HepG2 (cell line): ENCODE results near the gene PLXNA4. TPM values are rescaled to one million over a fixed set of nuclear protein-coding genes. Genes with fewer than 3 reads are reported as not detected.

Source experiments
- CREM ChIP-seq, 2 experiments: sonication (generic) in 1 of 2; formaldehyde crosslinking in 1 of 2; IDR thresholded peaks; 2 replicates each; pipeline versions ENCODE4 v1.4.0 to v1.6.1; 2016 to 2020; ENCODE audit warnings: antibody characterized with exemption in 1 of 2, mild to moderate bottlenecking in 1 of 2, missing genetic modification reagents in 1 of 2
- DR1 ChIP-seq: sonication (generic); formaldehyde crosslinking; IDR thresholded peaks from 2 replicates; pipeline ENCODE4 v1.8.0; 2021; ENCODE audit warnings: mild to moderate bottlenecking, missing genetic modification reagents, inconsistent platforms
- EHMT2 ChIP-seq: fragments of 200-600 bp; sonication (generic); IDR thresholded peaks from 2 replicates; pipeline ENCODE4 v1.7.0; 2017; ENCODE audit warnings: antibody characterized with exemption, low read depth, low read length, borderline replicate concordance
- ELF1 ChIP-seq: sonication (generic); formaldehyde crosslinking; IDR thresholded peaks from 2 replicates; pipeline ENCODE4 v1.4.0; 2020; ENCODE audit warnings: missing genetic modification reagents
- HDAC2 ChIP-seq: sonication (generic); formaldehyde crosslinking; IDR thresholded peaks from 2 replicates; pipeline ENCODE4 v1.4.0; 2020; ENCODE audit warnings: missing genetic modification reagents
- HMG20B ChIP-seq: conservative IDR thresholded peaks from 2 replicates; pipeline ENCODE4 v1.6.1; 2016; ENCODE audit warnings: missing genetic modification reagents, missing compliant biosample characterization
- KDM1A ChIP-seq: IDR thresholded peaks from 2 replicates; pipeline ENCODE4 v1.6.1; 2016; ENCODE audit warnings: missing compliant biosample characterization
- KLF6 ChIP-seq: IDR thresholded peaks from 2 replicates; pipeline ENCODE4 v1.8.0; 2016; ENCODE audit warnings: missing biosample characterization, missing genetic modification reagents
- RCOR2 ChIP-seq: IDR thresholded peaks from 2 replicates; pipeline ENCODE4 v1.6.1; 2016; ENCODE audit warnings: missing biosample characterization, missing genetic modification reagents
- RXRB ChIP-seq: IDR thresholded peaks from 2 replicates; pipeline ENCODE4 v1.6.1; 2016; ENCODE audit warnings: borderline replicate concordance, missing genetic modification reagents, missing compliant biosample characterization
- SAFB2 ChIP-seq: sonication (generic); formaldehyde crosslinking; IDR thresholded peaks from 2 replicates; pipeline ENCODE4 v1.5.1; 2020; ENCODE audit warnings: missing genetic modification reagents, low read depth, mild to moderate bottlenecking, borderline replicate concordance
- SNAI1 ChIP-seq: sonication (generic); formaldehyde crosslinking; IDR thresholded peaks from 2 replicates; pipeline ENCODE4 v1.5.0; 2020; ENCODE audit warnings: mild to moderate bottlenecking, missing genetic modification reagents, borderline replicate concordance
- SOX13 ChIP-seq, 3 experiments: fragments of 450-650 bp in 1 of 3; sonication (generic) in 1 of 3; formaldehyde crosslinking in 1 of 3; IDR thresholded peaks in 2 of 3; conservative IDR thresholded peaks in 1 of 3; 2 replicates each; pipeline versions ENCODE4 v1.5.0 to v1.6.1; 2016 to 2020; ENCODE audit warnings: antibody characterized with exemption in 1 of 3, mild to moderate bottlenecking in 1 of 3, missing compliant biosample characterization in 1 of 3, missing genetic modification reagents in 1 of 3, moderate library complexity in 1 of 3
- TCF7L2 ChIP-seq: IDR thresholded peaks from 2 replicates; pipeline ENCODE4 v1.6.1; 2011; ENCODE audit warnings: mild to moderate bottlenecking, low read depth, low read length, moderate library complexity
- ZNF333 ChIP-seq: sonication (generic); formaldehyde crosslinking; IDR thresholded peaks from 2 replicates; pipeline ENCODE4 v1.4.0; 2020; ENCODE audit warnings: mild to moderate bottlenecking, missing genetic modification reagents, borderline replicate concordance
- ZSCAN12 ChIP-seq: sonication (generic); formaldehyde crosslinking; IDR thresholded peaks from 2 replicates; pipeline ENCODE4 v1.9.0; 2021; ENCODE audit warnings: mild to moderate bottlenecking, missing genetic modification reagents
- polyA plus RNA-seq, 8 experiments: library from polyadenylated mRNA; depleted of rRNA in 3 of 8; stranded (reverse) in 7 of 8; unstranded in 1 of 8; fragments of >200 nt; fragmentation: Illumina TruSeq in 4 of 8; extraction: Trizol in 4 of 8; gene quantifications; 2 replicates each; pipeline versions ENCODE4 v1.2.1 to v1.2.3, GENCODE V29; 2011 to 2016; ENCODE audit warnings: low read depth in 4 of 8, missing spikeins in 1 of 8, mixed read lengths in 1 of 8; ENCODE audit not compliant: insufficient read depth in 1 of 8
- total RNA-seq, 5 experiments: library from RNA; depleted of rRNA; stranded (reverse); fragments of >200 nt; fragmentation: Illumina TruSeq; extraction: Trizol; gene quantifications; 2 replicates each; pipeline ENCODE4 v1.2.3, GENCODE V29; 2016; ENCODE audit warnings: low read depth in 1 of 5
- TF ChIP-seq, protein P1 (sequence below), 2 experiments: sonication (generic) in 1 of 2; formaldehyde crosslinking in 1 of 2; IDR thresholded peaks; 2 replicates each; pipeline versions ENCODE4 v1.4.0 to v1.6.1; 2016 to 2020; ENCODE audit warnings: borderline replicate concordance in 1 of 2, low read depth in 1 of 2, mild to moderate bottlenecking in 1 of 2, missing genetic modification reagents in 1 of 2
- TF ChIP-seq, protein P2 (sequence below): sonication (generic); formaldehyde crosslinking; IDR thresholded peaks from 2 replicates; pipeline ENCODE4 v1.5.1; 2020; ENCODE audit warnings: missing genetic modification reagents, mild to moderate bottlenecking, borderline replicate concordance
- TF ChIP-seq, protein P3 (sequence below): IDR thresholded peaks from 2 replicates; pipeline ENCODE4 v1.4.0; 2020; ENCODE audit warnings: mild to moderate bottlenecking, missing genetic modification reagents

PLXNA4 gene
- total and polyA plus RNA-seq, 2 of the 13 experiments (the other 11 are each of a cell fraction or from before 2014, with no cell fraction given): 0.01 to 0.04 TPM

DNA sequence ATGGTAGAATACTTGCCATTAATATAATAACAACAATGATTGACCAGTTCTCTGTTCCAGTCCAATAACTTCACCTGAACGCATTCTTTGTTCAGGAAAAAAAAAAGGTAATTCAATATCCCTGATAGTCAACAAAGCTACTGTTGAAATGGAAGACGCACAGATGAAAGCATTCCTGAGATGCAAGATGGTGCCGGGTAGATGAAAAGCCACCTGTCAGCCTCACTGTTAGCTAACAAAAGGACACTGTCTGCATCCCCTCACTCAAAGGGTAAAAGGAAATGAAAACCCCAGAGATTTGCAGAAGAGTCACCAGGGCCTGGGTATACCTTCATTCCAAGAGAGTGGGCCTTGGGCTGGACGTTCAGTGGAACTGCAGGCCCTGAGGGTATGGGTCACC lies 357.4 kb downstream of the PLXNA4 start (continued):
- TF ChIP-seq, protein P1, sequence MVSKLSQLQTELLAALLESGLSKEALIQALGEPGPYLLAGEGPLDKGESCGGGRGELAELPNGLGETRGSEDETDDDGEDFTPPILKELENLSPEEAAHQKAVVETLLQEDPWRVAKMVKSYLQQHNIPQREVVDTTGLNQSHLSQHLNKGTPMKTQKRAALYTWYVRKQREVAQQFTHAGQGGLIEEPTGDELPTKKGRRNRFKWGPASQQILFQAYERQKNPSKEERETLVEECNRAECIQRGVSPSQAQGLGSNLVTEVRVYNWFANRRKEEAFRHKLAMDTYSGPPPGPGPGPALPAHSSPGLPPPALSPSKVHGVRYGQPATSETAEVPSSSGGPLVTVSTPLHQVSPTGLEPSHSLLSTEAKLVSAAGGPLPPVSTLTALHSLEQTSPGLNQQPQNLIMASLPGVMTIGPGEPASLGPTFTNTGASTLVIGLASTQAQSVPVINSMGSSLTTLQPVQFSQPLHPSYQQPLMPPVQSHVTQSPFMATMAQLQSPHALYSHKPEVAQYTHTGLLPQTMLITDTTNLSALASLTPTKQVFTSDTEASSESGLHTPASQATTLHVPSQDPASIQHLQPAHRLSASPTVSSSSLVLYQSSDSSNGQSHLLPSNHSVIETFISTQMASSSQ (IDR thresholded peaks at IDR 0.05; ENCODE audit: low read depth): 0 out of 2 replicates have a peak, but pooled peaks have one; percentile 41
- TF ChIP-seq, protein P1 (CRISPR knock-in tag; IDR thresholded peaks at IDR 0.05; ENCODE audit: borderline replicate concordance): peak; percentile 39; the same call in 1 of the 2 replicates
- TF ChIP-seq ELF1: peak; percentile 34; the same call in 1 of the 2 replicates
- 0 out of 2 replicates have a peak, but pooled peaks have one; percentile 20 for TF ChIP-seq HMG20B (CRISPR knock-in tag)
- no peak for TF ChIP-seq ZNF333 (CRISPR knock-in tag)
- TF ChIP-seq, protein P2, sequence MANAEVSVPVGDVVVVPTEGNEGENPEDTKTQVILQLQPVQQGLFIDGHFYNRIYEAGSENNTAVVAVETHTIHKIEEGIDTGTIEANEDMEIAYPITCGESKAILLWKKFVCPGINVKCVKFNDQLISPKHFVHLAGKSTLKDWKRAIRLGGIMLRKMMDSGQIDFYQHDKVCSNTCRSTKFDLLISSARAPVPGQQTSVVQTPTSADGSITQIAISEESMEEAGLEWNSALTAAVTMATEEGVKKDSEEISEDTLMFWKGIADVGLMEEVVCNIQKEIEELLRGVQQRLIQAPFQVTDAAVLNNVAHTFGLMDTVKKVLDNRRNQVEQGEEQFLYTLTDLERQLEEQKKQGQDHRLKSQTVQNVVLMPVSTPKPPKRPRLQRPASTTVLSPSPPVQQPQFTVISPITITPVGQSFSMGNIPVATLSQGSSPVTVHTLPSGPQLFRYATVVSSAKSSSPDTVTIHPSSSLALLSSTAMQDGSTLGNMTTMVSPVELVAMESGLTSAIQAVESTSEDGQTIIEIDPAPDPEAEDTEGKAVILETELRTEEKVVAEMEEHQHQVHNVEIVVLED (CRISPR knock-in tag): no peak
- 0 out of 2 replicates have a peak, but pooled peaks have one; percentile 48 for TF ChIP-seq RCOR2 (CRISPR knock-in tag)
- TF ChIP-seq DR1 (CRISPR knock-in tag): no peak
- TF ChIP-seq SOX13 (IDR thresholded peaks at IDR 0.05): 0 out of 2 replicates have a peak, but pooled peaks have one; percentile 42
- TF ChIP-seq SOX13 (CRISPR knock-in tag; conservative IDR thresholded peaks at IDR 0.05 in 1 of 2, IDR thresholded peaks at IDR 0.05 in 1 of 2): peak in 1 of 2 experiments; percentile 93; a peak in 2 of 4 replicates
- peak; percentile 66; the same call in 1 of the 2 replicates for TF ChIP-seq RXRB
- TF ChIP-seq HDAC2 (CRISPR knock-in tag): peak; percentile 53; the same call in 1 of the 2 replicates
- TF ChIP-seq EHMT2: 0 out of 2 replicates have a peak, but pooled peaks have one; percentile 35
- no peak for TF ChIP-seq SAFB2
- peak; percentile 30; the same call in 1 of the 2 replicates for TF ChIP-seq KDM1A
- no peak for TF ChIP-seq ZSCAN12
- TF ChIP-seq CREM (IDR thresholded peaks at IDR 0.05): peak; percentile 69
- no peak for TF ChIP-seq CREM (CRISPR knock-in tag; IDR thresholded peaks at IDR 0.05)
- TF ChIP-seq SNAI1: no peak
- TF ChIP-seq TCF7L2: peak; percentile 72
- TF ChIP-seq KLF6: peak; percentile 69; the same call in 1 of the 2 replicates
- TF ChIP-seq, protein P3, sequence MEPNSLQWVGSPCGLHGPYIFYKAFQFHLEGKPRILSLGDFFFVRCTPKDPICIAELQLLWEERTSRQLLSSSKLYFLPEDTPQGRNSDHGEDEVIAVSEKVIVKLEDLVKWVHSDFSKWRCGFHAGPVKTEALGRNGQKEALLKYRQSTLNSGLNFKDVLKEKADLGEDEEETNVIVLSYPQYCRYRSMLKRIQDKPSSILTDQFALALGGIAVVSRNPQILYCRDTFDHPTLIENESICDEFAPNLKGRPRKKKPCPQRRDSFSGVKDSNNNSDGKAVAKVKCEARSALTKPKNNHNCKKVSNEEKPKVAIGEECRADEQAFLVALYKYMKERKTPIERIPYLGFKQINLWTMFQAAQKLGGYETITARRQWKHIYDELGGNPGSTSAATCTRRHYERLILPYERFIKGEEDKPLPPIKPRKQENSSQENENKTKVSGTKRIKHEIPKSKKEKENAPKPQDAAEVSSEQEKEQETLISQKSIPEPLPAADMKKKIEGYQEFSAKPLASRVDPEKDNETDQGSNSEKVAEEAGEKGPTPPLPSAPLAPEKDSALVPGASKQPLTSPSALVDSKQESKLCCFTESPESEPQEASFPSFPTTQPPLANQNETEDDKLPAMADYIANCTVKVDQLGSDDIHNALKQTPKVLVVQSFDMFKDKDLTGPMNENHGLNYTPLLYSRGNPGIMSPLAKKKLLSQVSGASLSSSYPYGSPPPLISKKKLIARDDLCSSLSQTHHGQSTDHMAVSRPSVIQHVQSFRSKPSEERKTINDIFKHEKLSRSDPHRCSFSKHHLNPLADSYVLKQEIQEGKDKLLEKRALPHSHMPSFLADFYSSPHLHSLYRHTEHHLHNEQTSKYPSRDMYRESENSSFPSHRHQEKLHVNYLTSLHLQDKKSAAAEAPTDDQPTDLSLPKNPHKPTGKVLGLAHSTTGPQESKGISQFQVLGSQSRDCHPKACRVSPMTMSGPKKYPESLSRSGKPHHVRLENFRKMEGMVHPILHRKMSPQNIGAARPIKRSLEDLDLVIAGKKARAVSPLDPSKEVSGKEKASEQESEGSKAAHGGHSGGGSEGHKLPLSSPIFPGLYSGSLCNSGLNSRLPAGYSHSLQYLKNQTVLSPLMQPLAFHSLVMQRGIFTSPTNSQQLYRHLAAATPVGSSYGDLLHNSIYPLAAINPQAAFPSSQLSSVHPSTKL (CRISPR knock-in tag): peak; percentile 89
